Transverse colon (tissue), 4 donors: ENCODE results near the gene AFTPH. TPM values are rescaled to one million over a fixed set of nuclear protein-coding genes. Genes with fewer than 3 reads are reported as not detected.

Experiments
- DNase-seq: peaks from one replicate; pipeline ENCODE4 v3.0.0-alpha.2; 2019
- H3K27ac ChIP-seq, 4 donors: fragments of 200-600 bp; sonication (generic); 2 replicates each; pipeline ENCODE4 v1.5.1; 2016 to 2018; ENCODE audit warnings: inconsistent platforms in 4 of 4
- H3K27me3 ChIP-seq: fragments of 200-600 bp; sonication (generic); 2 replicates; pipeline ENCODE4 v1.5.1; 2017; ENCODE audit warnings: inconsistent platforms
- H3K36me3 ChIP-seq, 4 donors: fragments of 200-600 bp; sonication (generic); 2 replicates each; pipeline ENCODE4 v1.5.1; 2017 to 2019; ENCODE audit warnings: inconsistent platforms in 4 of 4
- H3K4me1 ChIP-seq, 4 donors: fragments of 200-600 bp; sonication (generic); 2 replicates each; pipeline ENCODE4 v1.5.1; 2017 to 2020; ENCODE audit warnings: inconsistent platforms in 4 of 4
- H3K4me3 ChIP-seq, 4 donors: fragments of 200-600 bp; sonication (generic); 1 replicate in 1 of 4; 2 replicates in 3 of 4; pipeline versions ENCODE4 v1.5.1 to v1.6.1; 2017 to 2019; ENCODE audit warnings: inconsistent platforms in 4 of 4
- H3K9me3 ChIP-seq, 2 donors: fragments of 200-600 bp; sonication (generic); 2 replicates each; pipeline ENCODE4 v1.5.1; 2017 to 2019; ENCODE audit warnings: inconsistent platforms in 2 of 2
- EP300 ChIP-seq: sonication (generic); formaldehyde crosslinking; IDR thresholded peaks from one replicate; pipeline ENCODE4 v1.6.1; 2017; ENCODE audit warnings: antibody characterized with exemption, low read depth
- POLR2A ChIP-seq: fragments of 450-650 bp; IDR thresholded peaks from one replicate; pipeline ENCODE4 v1.6.1; 2016; ENCODE audit warnings: antibody characterized with exemption, mild to moderate bottlenecking, moderate library complexity
- POLR2AphosphoS5 ChIP-seq, 3 donors: sonication (generic); formaldehyde crosslinking; IDR thresholded peaks; one replicate each; pipeline ENCODE4 v1.6.1; 2016; ENCODE audit warnings: antibody characterized with exemption in 3 of 3
- WGBS, 2 donors: methylation state at CpG; one replicate each; pipeline ENCODE4 v1.1.5; 2018; ENCODE audit warnings: low coverage in 1 of 2; 5-methylcytosine and 5-hydroxymethylcytosine counted together
- in situ Hi-C, 4 donors: fragments of 200-750 bp; cut with MboI; loops; one replicate each; pipeline versions ENCODE4 v1.15.0 to v1.15.1; 2017; ENCODE audit warnings: low sequenced_read_pairs in 3 of 4, low pct_ligation_motif_present in 1 of 4, low pct_unique_long_range_greater_than_20kb in 1 of 4
- intact Hi-C: fragments of 100-400 bp; cut with DNase I; formaldehyde crosslinking; loops from one replicate; pipeline ENCODE4 v1.15.1; 2023; ENCODE audit warnings: low total_unique reads
- total RNA-seq, 4 donors: library from RNA; depleted of rRNA; stranded (reverse); fragments of >200 nt; gene quantifications; one replicate each; pipeline ENCODE4 v1.1.0, GENCODE V29; 2016
- TF ChIP-seq, protein P1 (sequence below), 5 experiments: fragments of 200-600 bp in 3 of 5; fragments of 450-650 bp in 2 of 5; sonication (generic) in 3 of 5; IDR thresholded peaks; 1 replicate in 2 of 5; 2 replicates in 3 of 5; pipeline ENCODE4 v1.5.1; 2016 to 2017; ENCODE audit warnings: antibody characterized with exemption in 5 of 5, inconsistent platforms in 3 of 5, mild to moderate bottlenecking in 2 of 5, moderate library complexity in 1 of 5

Gene AFTPH
- total RNA-seq, 4 donors from 2014 or later, result 42.3 to 123 (median 70.2) TPM

DNA sequence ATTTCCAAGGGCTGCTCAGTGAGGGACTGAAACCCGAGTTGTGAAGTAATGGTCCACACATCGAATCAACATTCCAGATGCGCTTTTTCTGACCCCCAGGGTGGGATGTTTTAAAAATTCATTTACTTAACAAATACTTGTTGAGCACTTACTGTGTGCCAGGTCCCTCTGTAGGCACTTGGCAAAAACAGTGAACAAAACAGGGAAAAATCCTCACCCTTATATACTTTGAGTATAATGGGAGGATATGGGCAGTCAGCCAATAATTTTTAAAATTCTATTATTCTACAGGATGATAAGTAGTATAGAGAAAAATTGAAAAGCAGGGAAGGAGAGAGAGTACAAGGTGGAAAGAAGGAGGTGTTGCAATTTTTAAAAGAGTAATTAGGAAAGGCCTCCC, 31.3 kb upstream of the AFTPH start:
- no peaks in the 10 kb centered on the region for H3K9me3 ChIP-seq
- H3K27me3 ChIP-seq, result no peaks in the 10 kb centered on the region
- in situ Hi-C loops, result loop anchor here in 2 of 4 donors (10.0 to 25.0 kb wide), 2 partner anchors 438 to 456 kb away; no protein-coding TSS in a partner anchor
- TF ChIP-seq POLR2AphosphoS5 (IDR thresholded peaks at IDR 0.05), result no peak
- TF ChIP-seq POLR2A, result no peak
- TF ChIP-seq EP300, result no peak
- TF ChIP-seq, protein P1, sequence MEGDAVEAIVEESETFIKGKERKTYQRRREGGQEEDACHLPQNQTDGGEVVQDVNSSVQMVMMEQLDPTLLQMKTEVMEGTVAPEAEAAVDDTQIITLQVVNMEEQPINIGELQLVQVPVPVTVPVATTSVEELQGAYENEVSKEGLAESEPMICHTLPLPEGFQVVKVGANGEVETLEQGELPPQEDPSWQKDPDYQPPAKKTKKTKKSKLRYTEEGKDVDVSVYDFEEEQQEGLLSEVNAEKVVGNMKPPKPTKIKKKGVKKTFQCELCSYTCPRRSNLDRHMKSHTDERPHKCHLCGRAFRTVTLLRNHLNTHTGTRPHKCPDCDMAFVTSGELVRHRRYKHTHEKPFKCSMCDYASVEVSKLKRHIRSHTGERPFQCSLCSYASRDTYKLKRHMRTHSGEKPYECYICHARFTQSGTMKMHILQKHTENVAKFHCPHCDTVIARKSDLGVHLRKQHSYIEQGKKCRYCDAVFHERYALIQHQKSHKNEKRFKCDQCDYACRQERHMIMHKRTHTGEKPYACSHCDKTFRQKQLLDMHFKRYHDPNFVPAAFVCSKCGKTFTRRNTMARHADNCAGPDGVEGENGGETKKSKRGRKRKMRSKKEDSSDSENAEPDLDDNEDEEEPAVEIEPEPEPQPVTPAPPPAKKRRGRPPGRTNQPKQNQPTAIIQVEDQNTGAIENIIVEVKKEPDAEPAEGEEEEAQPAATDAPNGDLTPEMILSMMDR (IDR thresholded peaks at IDR 0.05), result no peak
- H3K4me3 ChIP-seq, result no peak overlapping the region
- peaks cover 0 to 4% (median 0%) of the 10 kb centered on the region in 4 donors for H3K4me1 ChIP-seq
- no peaks in the 10 kb centered on the region for H3K36me3 ChIP-seq
- no peak overlapping the region for H3K27ac ChIP-seq
- 86 to 100% methylated on average over 1 to 3 of the region's 3 CpGs for WGBS, 2 donors
- no peak for DNase-seq
- intact Hi-C loops, result no loop called here

DNA sequence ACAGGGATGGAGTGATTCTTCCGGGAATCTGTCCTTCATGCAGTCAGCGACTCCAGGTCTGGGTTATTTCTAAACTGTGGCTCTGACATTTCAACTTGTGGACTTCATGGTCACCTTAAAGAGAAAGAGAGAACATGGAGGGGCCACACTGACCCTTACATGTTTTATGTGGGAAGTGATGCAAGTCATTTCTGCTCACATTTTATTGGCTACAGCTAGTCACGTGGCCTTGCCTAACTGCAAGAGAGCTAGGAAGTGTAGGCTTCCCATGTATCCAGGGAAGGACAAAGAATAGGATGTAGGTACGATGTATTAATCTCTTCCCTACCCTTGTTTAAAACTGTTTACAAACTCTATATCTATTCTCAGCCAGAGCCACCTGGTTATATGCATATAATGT, 30.3 kb upstream of the AFTPH start:
- 88 to 94% methylated on average over 3 to 4 of the region's 4 CpGs for WGBS, 2 donors
- Histone ChIP-seq H3K9me3 (no peaks in the 10 kb centered on the region), H3K27ac (no peak overlapping the region), H3K27me3 (no peaks in the 10 kb centered on the region), H3K4me3 (no peak overlapping the region), H3K4me1 (no peaks in the 10 kb centered on the region), H3K36me3 (no peaks in the 10 kb centered on the region)
- in situ Hi-C loops, result loop anchor here in 2 of 4 donors (10.0 to 25.0 kb wide), 2 partner anchors 439 to 456 kb away; no protein-coding TSS in a partner anchor
- intact Hi-C loops, result no loop called here
- DNase-seq, result no peak
- TF ChIP-seq POLR2AphosphoS5 (IDR thresholded peaks at IDR 0.05), result no peak

DNA sequence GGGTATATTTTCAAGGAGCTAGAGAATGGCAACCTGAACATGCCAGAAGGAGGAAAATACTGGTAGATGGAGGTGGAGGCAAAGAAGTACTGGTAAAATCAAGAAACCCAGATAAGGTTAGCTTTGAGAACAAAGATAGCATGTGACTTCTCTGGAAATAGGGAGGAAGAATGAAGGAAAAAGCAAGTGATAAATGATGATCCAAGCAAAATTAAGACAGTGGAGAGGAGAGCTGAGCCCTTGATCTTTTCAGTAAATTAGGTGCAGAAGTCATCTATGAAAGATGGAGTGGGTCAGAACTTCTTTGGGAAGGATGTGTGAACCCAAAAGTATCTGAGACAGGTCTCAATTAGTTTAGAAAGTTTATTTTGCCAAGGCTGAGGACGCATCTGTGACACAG, 25.7 kb upstream of the AFTPH start:
- 94 to 100% methylated on average over 1 of the region's 1 CpG for WGBS, 2 donors
- intact Hi-C loops (no loop called here), in situ Hi-C loops (loop anchor here in 2 of 4 donors (10.0 to 25.0 kb wide), 2 partner anchors 444 to 461 kb away; no protein-coding TSS in a partner anchor)
- no peak for DNase-seq
- no peaks in the 10 kb centered on the region for H3K27me3 ChIP-seq
- H3K36me3 ChIP-seq, result no peaks in the 10 kb centered on the region
- H3K9me3 ChIP-seq, result no peaks in the 10 kb centered on the region
- no peak overlapping the region for H3K27ac ChIP-seq
- no peaks in the 10 kb centered on the region for H3K4me1 ChIP-seq
- TF ChIP-seq POLR2A (no peak), EP300 (no peak), POLR2AphosphoS5 (IDR thresholded peaks at IDR 0.05) (no peak)
- TF ChIP-seq, protein P1 (IDR thresholded peaks at IDR 0.05), result no peak
- H3K4me3 ChIP-seq, result no peak overlapping the region

DNA sequence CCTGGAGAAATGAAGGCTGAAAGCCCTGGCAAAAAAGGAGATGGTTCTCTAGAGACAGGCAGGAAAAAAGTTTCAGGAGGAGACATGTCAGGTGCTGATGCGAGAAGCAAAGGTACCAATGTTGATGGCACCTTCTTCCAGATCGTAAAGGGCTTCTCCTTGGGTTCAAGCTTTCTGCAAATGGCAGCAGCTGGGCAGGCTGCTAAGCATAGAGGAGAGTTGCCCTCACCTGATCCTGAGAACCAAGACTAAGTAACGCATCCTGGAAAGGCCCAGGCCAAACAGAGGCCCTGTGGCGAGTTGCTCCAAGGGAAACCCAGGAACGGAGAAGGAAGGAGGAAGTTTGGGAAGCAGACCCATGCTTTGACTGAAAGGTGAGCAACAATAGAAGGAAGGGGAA, 23.6 kb upstream of the AFTPH start:
- no peak overlapping the region for H3K4me3 ChIP-seq
- intact Hi-C loops, result loop anchor here (10.0 kb wide), 1 partner anchor 456 kb away; no protein-coding TSS in a partner anchor

More for the DNA sequence above, 23.6 kb upstream of the AFTPH start:
- Histone ChIP-seq H3K4me1 (no peaks in the 10 kb centered on the region), H3K27ac (no peak overlapping the region), H3K36me3 (no peaks in the 10 kb centered on the region), H3K9me3 (no peaks in the 10 kb centered on the region), H3K27me3 (no peaks in the 10 kb centered on the region)
- DNase-seq, result no peak
- TF ChIP-seq, protein P1 (IDR thresholded peaks at IDR 0.05), result no peak
- TF ChIP-seq POLR2A (no peak), POLR2AphosphoS5 (IDR thresholded peaks at IDR 0.05) (no peak), EP300 (no peak)
- WGBS, 2 donors, result 90 to 98% methylated on average over 4 to 5 of the region's 5 CpGs
- in situ Hi-C loops, result no loop called here
